SKM-1 (cell line): ENCODE data around the gene HNRNPLL.
"Not testable (repeated sequence)": the region's sequence is repeated elsewhere in the genome, so short reads cannot be mapped to it uniquely, and the experiment has no call there.

ENCODE experiments used
- DNase-seq: peaks from one replicate; lab custom pipeline; 2025; ENCODE audit not compliant: unreplicated experiment; lab: John Stamatoyannopoulos, UW

HNRNPLL gene

GRCh38 chr2:38557217-38557616 lies 45.5 kb downstream of the HNRNPLL start:
- DNase-seq: no peak

GRCh38 chr2:38556006-38556801 lies 46.5 kb downstream of the HNRNPLL start:
- peak; percentile 26 for DNase-seq

DNA sequence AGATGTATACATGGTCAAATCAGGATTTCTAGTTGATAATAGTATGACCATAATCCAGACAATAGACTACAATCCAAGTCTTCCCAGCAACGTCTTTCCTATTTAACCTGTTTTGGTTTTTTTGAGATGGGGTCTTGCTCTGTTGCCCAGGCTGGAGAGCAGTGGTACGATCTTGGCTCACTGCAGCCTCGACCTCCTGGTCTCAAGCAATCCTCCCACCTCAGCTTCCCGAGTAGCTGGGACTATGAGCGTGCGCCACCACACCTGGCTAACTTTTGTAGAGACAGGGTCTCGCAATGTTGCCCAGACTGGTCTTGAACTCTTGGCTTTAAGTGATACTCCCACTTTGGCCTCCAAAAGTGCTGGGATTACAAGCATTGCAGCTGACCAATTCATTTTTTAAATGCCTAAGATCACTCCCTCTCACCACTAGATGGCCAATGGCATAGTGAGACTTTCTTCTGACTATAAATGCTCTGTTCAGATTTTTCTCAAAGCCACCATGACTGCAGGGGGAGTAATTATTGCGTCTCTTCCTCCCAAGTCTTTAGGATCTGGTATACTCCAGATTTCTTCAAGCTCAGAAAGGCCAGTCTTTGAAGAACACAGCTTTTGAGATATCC lies 47.6 kb downstream of the HNRNPLL start:
- DNase-seq: no peak

- DNase-seq: no peak
These were observed 49.2 kb downstream of the HNRNPLL start for GRCh38 chr2:38553554-38553953.

DNA sequence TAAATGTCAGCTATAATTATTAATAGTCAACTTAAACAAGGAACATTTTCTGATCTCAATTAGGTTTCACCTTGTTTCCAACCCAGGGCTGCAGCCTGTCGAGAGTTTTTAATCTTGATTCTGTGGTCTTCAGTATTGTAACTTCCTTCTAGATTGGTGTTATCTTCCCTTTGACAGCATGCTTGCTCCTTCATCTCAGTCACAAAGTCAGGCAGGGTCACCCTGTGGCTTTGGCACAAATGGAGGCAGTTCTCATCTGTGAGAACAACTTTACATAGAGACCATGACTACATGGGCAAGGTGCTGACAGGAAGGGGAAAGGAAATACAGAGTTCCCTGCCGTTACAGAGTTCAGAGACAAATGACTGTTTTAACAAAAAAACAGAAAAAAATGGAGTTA lies 50.5 kb downstream of the HNRNPLL start:
- no peak for DNase-seq

- DNase-seq: no peak
These were observed 51.0 kb downstream of the HNRNPLL start for GRCh38 chr2:38551746-38552145.

DNA sequence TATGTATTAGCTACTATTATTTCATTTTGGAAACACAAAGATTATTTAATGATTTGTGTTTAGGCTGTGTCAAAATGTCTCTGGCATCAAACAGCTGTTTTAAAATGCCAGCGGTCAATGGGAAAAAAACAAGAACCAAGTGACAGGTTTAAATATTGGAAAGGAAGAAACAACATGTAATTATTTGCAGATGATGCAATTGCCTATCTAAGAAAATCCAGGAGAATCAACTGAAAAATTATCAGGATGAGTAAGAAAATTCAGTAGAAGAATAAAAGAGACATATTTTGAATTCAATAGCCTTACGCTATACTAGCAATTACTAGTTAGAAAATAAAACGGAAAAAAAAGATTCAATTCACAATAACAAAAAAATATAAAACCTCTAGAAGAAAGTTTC lies 51.6 kb downstream of the HNRNPLL start:
- DNase-seq: no peak

DNA sequence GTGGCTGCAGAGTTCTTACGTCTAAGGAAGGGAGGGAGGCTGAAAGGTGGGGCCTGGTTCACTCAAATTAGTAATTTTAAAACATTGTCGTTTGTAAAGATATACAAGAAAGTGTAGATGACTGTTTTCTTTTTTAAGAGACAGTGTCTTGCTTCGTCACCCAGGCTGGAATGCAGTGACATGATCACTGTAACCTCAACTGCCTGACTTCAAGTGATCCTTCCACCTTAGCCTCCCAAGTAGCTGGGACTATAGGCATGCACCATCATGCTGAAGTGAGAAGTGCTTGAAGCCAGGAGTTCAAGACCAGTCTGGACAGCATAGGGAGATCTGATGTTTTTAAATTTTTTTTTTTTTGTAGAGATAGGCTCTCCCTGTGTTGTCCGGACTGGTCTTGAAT lies 52.9 kb downstream of the HNRNPLL start:
- DNase-seq: no peak

GRCh38 chr2:38549071-38549704 lies 53.5 kb downstream of the HNRNPLL start:
- DNase-seq: no peak

DNA sequence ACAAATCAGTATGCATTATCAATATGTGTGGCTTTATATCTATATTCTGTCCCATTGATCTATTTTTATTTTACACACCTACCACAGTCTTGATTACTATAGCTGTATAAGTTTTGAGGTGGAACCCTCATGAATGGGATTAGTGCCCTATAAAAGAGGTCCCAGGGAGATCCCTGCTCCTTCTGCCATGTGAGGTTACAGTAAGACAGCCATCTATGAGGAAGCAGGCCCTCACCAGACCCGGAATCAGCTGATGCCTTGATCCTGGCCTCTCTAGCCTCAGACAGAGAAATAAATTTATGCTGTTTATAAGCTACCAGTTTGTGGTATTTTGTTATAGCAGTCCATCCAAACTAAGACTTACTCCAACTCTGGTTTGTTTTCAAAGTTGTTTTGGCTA lies 54.9 kb downstream of the HNRNPLL start:
- no peak for DNase-seq

GRCh38 chr2:38546585-38546984 lies 56.1 kb downstream of the HNRNPLL start:
- no peak for DNase-seq

DNA sequence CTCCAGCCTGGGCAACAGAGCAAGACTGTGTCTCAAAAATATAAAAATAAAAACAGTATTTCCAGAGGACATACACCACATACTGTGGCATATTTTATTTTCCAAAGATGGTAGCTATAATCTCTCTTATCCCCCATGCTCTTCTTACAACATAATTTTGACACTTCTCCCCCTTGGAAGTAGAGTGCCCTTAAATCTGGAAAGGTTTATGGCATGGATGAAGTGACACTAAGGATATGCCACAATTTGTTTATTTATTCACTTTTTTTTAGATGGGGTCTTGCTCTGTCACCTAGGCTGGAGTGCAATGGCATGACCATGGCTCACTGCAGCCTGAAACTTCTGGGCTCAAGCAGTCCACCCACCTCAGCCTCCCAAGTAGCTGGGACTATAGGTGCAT lies 56.7 kb downstream of the HNRNPLL start:
- no peak for DNase-seq

GRCh38 chr2:38542248-38542631 lies 60.5 kb downstream of the HNRNPLL start:
- not testable (repeated sequence) for DNase-seq

GRCh38 chr2:38540580-38541286 lies 62.0 kb downstream of the HNRNPLL start:
- DNase-seq: no peak

DNA sequence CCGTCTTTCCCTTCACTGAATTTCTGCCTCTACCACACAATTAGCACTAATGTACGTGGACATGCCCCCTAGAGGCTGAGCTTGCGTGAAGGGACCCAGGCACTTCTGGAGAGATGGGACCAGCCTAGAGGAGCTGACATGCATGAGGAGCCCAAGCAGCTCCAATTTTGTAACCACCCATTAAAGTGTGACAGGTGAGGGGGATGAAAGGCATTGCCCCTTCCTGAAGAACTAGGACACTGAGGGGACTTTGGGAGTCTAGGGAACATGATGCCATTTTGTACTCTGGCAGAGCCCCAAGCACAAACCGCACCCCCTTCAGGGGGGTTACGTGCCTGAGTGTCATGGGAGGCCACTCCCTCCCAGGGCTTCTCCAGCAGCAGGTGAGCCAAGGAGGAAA lies 63.6 kb downstream of the HNRNPLL start:
- no peak for DNase-seq

DNA sequence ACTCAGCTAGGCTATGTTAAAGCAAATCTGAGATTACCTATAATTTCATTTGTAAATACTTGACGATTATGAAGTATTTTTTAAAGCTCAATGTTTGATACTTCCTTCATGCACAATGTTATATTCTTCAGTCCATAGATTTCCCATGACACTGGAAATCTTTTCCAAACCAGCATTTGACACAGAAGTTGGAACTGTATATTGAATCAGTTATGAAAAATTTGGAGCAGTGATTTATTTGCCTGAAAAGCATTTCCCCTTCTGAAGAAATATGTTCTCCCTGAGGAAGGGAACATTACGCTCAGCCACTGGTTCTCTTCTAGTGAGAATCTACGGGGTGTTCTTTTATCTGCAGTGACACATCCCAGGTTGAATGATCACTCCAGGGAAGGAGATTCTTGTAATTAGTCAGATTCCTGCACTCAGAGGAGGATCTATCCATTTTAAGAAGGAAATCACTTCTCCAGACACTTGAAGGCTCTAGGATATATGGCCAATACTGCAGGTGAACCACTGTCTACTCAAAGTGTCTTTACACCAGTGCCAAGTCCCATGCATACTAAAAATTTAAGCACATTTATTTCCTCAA lies 64.7 kb downstream of the HNRNPLL start:
- DNase-seq: no peak

GRCh38 chr2:38537296-38537695 lies 65.4 kb downstream of the HNRNPLL start:
- not testable (repeated sequence) for DNase-seq

GRCh38 chr2:38535744-38536506 lies 66.8 kb downstream of the HNRNPLL start:
- DNase-seq: peak; percentile 30

DNA sequence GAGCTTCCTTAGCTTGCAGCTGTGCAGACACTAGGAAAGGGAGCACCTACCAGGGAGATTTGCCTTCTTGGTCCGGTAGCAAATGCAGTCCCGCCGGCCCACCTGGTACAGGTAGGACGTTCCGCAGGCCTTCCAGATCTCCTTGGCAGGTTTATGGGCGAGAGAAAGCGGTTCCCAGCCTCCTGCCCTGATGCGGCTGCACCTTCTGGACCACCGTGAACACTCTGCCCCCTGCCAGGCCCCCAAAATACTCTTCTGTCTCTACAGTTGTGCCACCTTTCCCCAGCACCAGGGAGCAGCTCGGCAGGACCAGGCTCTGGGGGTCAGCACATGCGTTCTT lies 67.4 kb downstream of the HNRNPLL start:
- DNase-seq: no peak

GRCh38 chr2:38534746-38535403 lies 67.9 kb downstream of the HNRNPLL start:
- no peak for DNase-seq
